Hematopoietic multipotent progenitor cell (in vitro differentiated cells): ENCODE results near the gene SLC30A5. TPM values are rescaled to one million over a fixed set of nuclear protein-coding genes. Genes with fewer than 3 reads are reported as not detected.

Experiments
- DNase-seq, 3 donors: peaks; one replicate each; pipeline ENCODE4 v3.0.0-alpha.2; 2011 to 2015; ENCODE audit warnings: low read depth in 2 of 3, low spot score in 2 of 3
- small RNA-seq: library from RNA; depleted of rRNA; stranded (forward); fragments of <200 nt; gene quantifications from one replicate; pipeline ENCODE3, GENCODE V24; 2012
- total RNA-seq: library from RNA; depleted of rRNA; stranded (reverse); fragments of >200 nt; gene quantifications from one replicate; pipeline ENCODE4 v1.2.3, GENCODE V29; 2012

SLC30A5 gene
- total RNA-seq, 1 donor: 36.1 TPM

DNA sequence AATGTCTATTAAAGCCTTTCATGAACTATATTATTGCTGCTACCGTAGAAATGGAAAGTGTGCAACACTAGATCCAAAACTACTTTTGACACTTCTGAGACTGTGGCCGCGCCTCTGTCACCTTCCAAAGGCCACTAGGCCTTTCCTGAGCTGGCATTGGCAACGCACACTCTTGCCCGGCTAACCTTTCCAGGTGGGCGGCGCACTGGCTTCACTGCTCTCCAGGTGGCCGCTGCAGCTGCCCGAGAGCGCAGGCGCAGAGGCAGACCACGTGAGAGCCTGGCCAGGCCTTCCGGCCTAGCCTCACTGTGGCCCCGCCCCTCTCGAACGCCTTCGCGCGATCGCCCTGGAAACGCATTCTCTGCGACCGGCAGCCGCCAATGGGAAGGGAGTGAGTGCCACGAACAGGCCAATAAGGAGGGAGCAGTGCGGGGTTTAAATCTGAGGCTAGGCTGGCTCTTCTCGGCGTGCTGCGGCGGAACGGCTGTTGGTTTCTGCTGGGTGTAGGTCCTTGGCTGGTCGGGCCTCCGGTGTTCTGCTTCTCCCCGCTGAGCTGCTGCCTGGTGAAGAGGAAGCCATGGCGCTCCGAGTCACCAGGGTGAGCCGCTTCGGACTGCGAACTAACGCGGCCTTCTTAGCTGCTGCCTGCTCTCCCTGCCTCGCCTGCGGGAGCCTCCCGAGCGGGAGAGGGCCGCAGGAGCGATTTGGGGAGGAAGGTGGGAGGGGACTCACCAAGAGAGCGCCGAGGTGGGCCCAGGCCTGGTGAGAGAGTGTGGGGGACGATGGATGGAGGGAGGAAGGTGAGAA, 73.1 kb downstream of the SLC30A5 start, which contains the start of gene CCNB1:
Gene CCNB1 (plus strand): TSS at position 465 of the 807 bp plus-strand sequence. CDS start 113 bp downstream, at position 578.
- peak; percentile 89 to 98 (median 96) for DNase-seq

DNA sequence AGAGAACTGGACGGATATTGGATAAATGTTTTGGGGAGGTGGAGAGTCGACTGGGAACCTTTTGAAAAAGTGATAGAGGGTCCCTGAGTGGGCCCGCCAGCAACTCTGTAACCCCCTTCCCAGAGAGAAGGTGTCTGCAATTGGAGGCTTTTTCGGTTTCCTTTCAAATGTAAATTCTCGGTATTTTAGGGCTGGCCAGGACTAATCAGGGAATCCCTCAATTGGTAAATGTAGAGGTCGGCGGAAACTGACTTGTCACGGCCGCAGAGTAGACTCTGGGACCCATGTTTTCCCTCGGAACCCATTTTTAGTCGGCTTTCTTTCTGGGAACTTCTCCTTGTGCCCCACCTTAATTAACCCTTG, 73.7 kb downstream of the SLC30A5 start:
- no peak for DNase-seq

DNA sequence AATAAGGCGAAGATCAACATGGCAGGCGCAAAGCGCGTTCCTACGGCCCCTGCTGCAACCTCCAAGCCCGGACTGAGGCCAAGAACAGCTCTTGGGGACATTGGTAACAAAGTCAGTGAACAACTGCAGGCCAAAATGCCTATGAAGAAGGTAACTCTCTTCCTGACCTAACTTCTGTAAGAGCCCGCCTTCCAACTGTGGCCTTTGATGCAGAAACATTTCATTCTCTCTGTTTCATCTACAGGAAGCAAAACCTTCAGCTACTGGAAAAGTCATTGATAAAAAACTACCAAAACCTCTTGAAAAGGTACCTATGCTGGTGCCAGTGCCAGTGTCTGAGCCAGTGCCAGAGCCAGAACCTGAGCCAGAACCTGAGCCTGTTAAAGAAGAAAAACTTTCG, 74.1 kb downstream of the SLC30A5 start:
- no peak for DNase-seq

DNA sequence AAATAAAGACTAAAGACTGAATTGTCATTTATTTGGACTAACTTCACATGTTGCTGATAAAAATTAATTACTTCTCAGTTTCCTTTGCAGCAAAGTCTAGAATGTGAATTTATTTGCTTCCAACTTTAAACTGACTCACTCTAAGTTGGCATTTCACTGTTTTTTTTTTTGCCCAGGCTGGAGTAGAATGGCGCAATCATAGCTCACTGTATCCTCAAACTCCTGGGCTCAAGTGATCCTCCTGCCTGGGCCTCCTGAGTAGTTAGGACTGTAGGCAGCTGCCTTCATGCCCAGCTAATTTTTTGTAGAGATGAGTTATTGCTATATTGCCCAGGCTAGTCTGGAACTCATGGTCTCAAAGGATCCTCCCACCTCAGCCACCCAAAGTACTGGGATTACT, 76.7 kb downstream of the SLC30A5 start:
- no peak for DNase-seq

DNA sequence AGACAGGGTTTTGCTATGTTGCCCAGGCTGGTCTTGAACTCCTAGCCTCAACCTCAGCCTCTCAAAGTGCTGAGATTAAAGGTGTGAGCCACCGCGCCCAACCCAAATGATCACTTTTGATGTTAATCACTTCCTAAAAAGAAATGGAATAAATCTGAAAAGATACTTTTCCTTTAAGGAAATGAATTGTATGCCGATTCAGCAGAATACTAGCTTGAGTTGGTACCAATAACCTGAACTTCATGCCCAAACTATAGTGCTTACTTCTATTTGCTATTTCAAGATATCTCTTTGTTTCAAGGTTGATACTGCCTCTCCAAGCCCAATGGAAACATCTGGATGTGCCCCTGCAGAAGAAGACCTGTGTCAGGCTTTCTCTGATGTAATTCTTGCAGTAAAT, 77.2 kb downstream of the SLC30A5 start:
- DNase-seq: no peak

Small RNAs within 50 kb of the gene (small RNA-seq; reads per million reads assigned to genes)
- gene SNORA50D (not detected), gene SUMO2P4 (not detected)

Other genes with a start within 250 kb of the SLC30A5 start
- 11.6 TPM for gene CCNB1, start 73.1 kb downstream of the SLC30A5 start, total RNA-seq
- gene CENPH, start 95.6 kb downstream of the SLC30A5 start, total RNA-seq: 8.1 TPM
- gene CDK7, start 140.9 kb downstream of the SLC30A5 start, total RNA-seq: 9.4 TPM
- 5.9 TPM for gene CCDC125, start 238.8 kb downstream of the SLC30A5 start, total RNA-seq